ENCODE measurements around the gene NFATC2.

NFATC2 gene

GRCh38 chr20:51412951-51413481 lies 129.5 kb downstream of the NFATC2 start:
- Histone ChIP-seq H3K79me2 (ENCODE audit: control insufficient read depth, insufficient read depth, low read length) (no peaks in the 10 kb centered on the region), H3K79me1 (ENCODE audit: low read length) (no peaks in the 10 kb centered on the region), H3K27ac (ENCODE audit: low read depth, low read length) (no peak overlapping the region), H3K4me1 (ENCODE audit: control insufficient read depth, low read depth, low read length) (peaks cover 5% of the 10 kb centered on the region), H3K23ac (ENCODE audit: low read length) (no peak overlapping the region), H4K5ac (ENCODE audit: low read length) (no peak overlapping the region), H2BK120ac (ENCODE audit: low read depth, low read length) (no peak overlapping the region), H3K18ac (ENCODE audit: low read length) (no peak overlapping the region), H3K4me2 (ENCODE audit: low read length) (no peak overlapping the region), H3K27me3 (ENCODE audit: insufficient read depth, low read length, poor library complexity) (no peaks in the 10 kb centered on the region), H3K4ac (ENCODE audit: low read depth, low read length) (no peak overlapping the region), H3K56ac (ENCODE audit: low read length) (no peak overlapping the region), H3K9ac (ENCODE audit: low read length) (no peak overlapping the region), H3K36me3 (ENCODE audit: control insufficient read depth, insufficient read depth, low read length) (no peaks in the 10 kb centered on the region), H4K8ac (ENCODE audit: low read depth, low read length) (no peak overlapping the region), H2BK15ac (replicated peaks; ENCODE audit: low read depth) (no peak overlapping the region), H2BK5ac (ENCODE audit: low read length) (no peak overlapping the region), H2AK5ac (ENCODE audit: low read length) (no peak overlapping the region), H3K4me3 (ENCODE audit: low read length) (no peak overlapping the region)
- peak; percentile 74 for DNase-seq
- no CpG with 5 or more reads among the region's 15 CpGs for WGBS (ENCODE audit: extremely low coverage, insufficient coverage, low lambda C conversion rate)

DNA sequence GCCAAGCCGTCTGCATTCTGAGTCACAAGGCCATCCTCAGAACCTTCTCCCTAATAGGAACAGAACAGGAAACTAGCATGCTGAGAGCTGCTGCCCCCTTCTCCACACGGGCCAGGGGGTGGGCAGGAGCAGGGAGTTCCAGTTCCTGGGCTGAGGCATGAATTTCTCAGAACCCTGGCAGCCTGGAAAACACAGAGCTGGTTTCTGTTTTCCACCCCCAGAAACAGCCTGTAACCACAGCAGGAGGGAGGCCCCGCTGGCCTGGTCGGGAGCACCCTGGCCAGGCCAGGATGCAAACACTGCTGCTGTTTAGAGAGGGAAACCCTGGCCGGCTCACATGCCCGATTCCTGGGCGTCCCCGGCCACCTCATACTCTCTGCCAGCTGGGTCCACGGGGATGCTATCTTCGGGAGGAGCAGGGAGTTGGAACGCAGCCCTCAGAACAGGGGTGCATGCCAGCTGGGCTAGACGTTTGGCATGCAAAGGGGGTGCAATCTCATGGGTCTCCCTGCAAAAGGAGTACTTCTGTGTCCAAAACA lies 130.1 kb downstream of the NFATC2 start:
- no peak overlapping the region for H3K9ac ChIP-seq (ENCODE audit: low read length)

GRCh38 chr20:51411870-51412269 lies 130.6 kb downstream of the NFATC2 start:
- H3K36me3 ChIP-seq (ENCODE audit: control insufficient read depth, insufficient read depth, low read length) = no peaks in the 10 kb centered on the region
- H3K27me3 ChIP-seq (ENCODE audit: insufficient read depth, low read length, poor library complexity) = no peaks in the 10 kb centered on the region
- no peak overlapping the region for H2AK5ac ChIP-seq (ENCODE audit: low read length)
- no peak overlapping the region for H2BK120ac ChIP-seq (ENCODE audit: low read depth, low read length)
- H3K18ac ChIP-seq (ENCODE audit: low read length) = no peak overlapping the region
- no peak overlapping the region for H3K56ac ChIP-seq (ENCODE audit: low read length)
- no peak overlapping the region for H2BK15ac ChIP-seq (replicated peaks; ENCODE audit: low read depth)
- no peak overlapping the region for H4K5ac ChIP-seq (ENCODE audit: low read length)
- H3K4me1 ChIP-seq (ENCODE audit: control insufficient read depth, low read depth, low read length) = peaks cover 5% of the 10 kb centered on the region
- H3K23ac ChIP-seq (ENCODE audit: low read length) = no peak overlapping the region
- H3K79me1 ChIP-seq (ENCODE audit: low read length) = no peaks in the 10 kb centered on the region
- no CpG with 5 or more reads among the region's 1 CpG for WGBS (ENCODE audit: extremely low coverage, insufficient coverage, low lambda C conversion rate)
- no peak overlapping the region for H3K4me3 ChIP-seq (ENCODE audit: low read length)
- H3K4ac ChIP-seq (ENCODE audit: low read depth, low read length) = no peak overlapping the region
- no peak for DNase-seq
- no peak overlapping the region for H3K9ac ChIP-seq (ENCODE audit: low read length)
- H3K79me2 ChIP-seq (ENCODE audit: control insufficient read depth, insufficient read depth, low read length) = no peaks in the 10 kb centered on the region
- H3K27ac ChIP-seq (ENCODE audit: low read depth, low read length) = no peak overlapping the region
- no peak overlapping the region for H3K4me2 ChIP-seq (ENCODE audit: low read length)
- no peak overlapping the region for H4K8ac ChIP-seq (ENCODE audit: low read depth, low read length)
- no peak overlapping the region for H2BK5ac ChIP-seq (ENCODE audit: low read length)

More for the DNA sequence above, 130.1 kb downstream of the NFATC2 start:
- no peak overlapping the region for H3K23ac ChIP-seq (ENCODE audit: low read length)
- peak overlapping the region; percentile 62 for H3K56ac ChIP-seq (ENCODE audit: low read length)
- H3K4ac ChIP-seq (ENCODE audit: low read depth, low read length) = no peak overlapping the region
- no peak overlapping the region for H3K4me2 ChIP-seq (ENCODE audit: low read length)
- no peaks in the 10 kb centered on the region for H3K79me2 ChIP-seq (ENCODE audit: control insufficient read depth, insufficient read depth, low read length)
- H2AK5ac ChIP-seq (ENCODE audit: low read length) = no peak overlapping the region
- H4K5ac ChIP-seq (ENCODE audit: low read length) = no peak overlapping the region
- peak overlapping the region; percentile 81 for H2BK5ac ChIP-seq (ENCODE audit: low read length)
- H3K4me1 ChIP-seq (ENCODE audit: control insufficient read depth, low read depth, low read length) = peaks cover 5% of the 10 kb centered on the region
- DNase-seq = no peak
- H3K27ac ChIP-seq (ENCODE audit: low read depth, low read length) = no peak overlapping the region
- no peaks in the 10 kb centered on the region for H3K79me1 ChIP-seq (ENCODE audit: low read length)
- no peaks in the 10 kb centered on the region for H3K27me3 ChIP-seq (ENCODE audit: insufficient read depth, low read length, poor library complexity)
- no peak overlapping the region for H4K8ac ChIP-seq (ENCODE audit: low read depth, low read length)
- WGBS (ENCODE audit: extremely low coverage, insufficient coverage, low lambda C conversion rate) = no CpG with 5 or more reads among the region's 12 CpGs
- H2BK15ac ChIP-seq (replicated peaks; ENCODE audit: low read depth) = no peak overlapping the region
- H2BK120ac ChIP-seq (ENCODE audit: low read depth, low read length) = no peak overlapping the region
- no peak overlapping the region for H3K18ac ChIP-seq (ENCODE audit: low read length)
- H3K36me3 ChIP-seq (ENCODE audit: control insufficient read depth, insufficient read depth, low read length) = no peaks in the 10 kb centered on the region
- no peak overlapping the region for H3K4me3 ChIP-seq (ENCODE audit: low read length)

DNA sequence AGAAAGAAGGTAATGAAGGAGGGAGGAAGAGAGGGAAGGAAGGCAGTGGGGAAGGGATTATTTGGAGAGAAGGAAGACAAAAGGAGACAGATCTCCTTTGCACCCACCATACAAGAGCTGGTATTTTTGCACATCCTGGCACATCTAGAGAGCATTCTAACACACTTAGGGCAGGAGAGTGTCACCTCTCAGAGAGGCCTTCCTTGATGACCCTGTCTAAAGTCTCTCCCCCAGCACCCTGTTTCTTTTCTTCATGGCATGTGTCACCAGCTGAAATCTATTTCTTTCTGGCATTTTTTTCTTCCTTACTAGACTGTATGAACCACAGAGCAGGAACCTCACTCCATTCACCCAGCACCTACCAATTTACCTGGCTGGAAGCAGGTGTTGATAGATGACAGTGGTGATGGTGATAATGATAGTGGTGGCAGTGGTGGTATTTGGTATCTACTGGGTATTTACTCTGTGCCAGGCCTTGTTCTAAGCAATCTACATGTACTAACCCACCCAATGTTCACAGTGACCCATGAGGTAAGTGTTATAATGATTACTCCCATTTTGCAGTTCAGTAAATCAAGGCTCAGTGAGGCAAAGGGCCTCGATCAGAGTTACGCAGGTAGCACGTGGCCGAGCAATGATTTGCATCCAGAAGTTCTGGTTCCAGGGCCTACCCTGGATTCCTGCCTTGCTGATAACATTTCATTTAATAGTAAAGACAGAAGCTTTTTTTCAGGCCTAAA lies 131.8 kb downstream of the NFATC2 start:
- H3K4ac ChIP-seq (ENCODE audit: low read depth, low read length) = no peak overlapping the region
- H3K27ac ChIP-seq (ENCODE audit: low read depth, low read length) = no peak overlapping the region
- H3K27me3 ChIP-seq (ENCODE audit: insufficient read depth, low read length, poor library complexity) = no peaks in the 10 kb centered on the region
- H4K5ac ChIP-seq (ENCODE audit: low read length) = no peak overlapping the region
- no peak overlapping the region for H2BK120ac ChIP-seq (ENCODE audit: low read depth, low read length)
- H3K4me2 ChIP-seq (ENCODE audit: low read length) = no peak overlapping the region
- H3K23ac ChIP-seq (ENCODE audit: low read length) = no peak overlapping the region
- H2BK15ac ChIP-seq (replicated peaks; ENCODE audit: low read depth) = no peak overlapping the region
- H3K79me1 ChIP-seq (ENCODE audit: low read length) = no peaks in the 10 kb centered on the region
- no peak overlapping the region for H3K56ac ChIP-seq (ENCODE audit: low read length)
- no CpG with 5 or more reads among the region's 4 CpGs for WGBS (ENCODE audit: extremely low coverage, insufficient coverage, low lambda C conversion rate)
- H2BK5ac ChIP-seq (ENCODE audit: low read length) = no peak overlapping the region
- no peaks in the 10 kb centered on the region for H3K79me2 ChIP-seq (ENCODE audit: control insufficient read depth, insufficient read depth, low read length)
- H3K4me1 ChIP-seq (ENCODE audit: control insufficient read depth, low read depth, low read length) = peaks cover 5% of the 10 kb centered on the region
- no peak overlapping the region for H3K4me3 ChIP-seq (ENCODE audit: low read length)
- no peak for DNase-seq
- no peaks in the 10 kb centered on the region for H3K36me3 ChIP-seq (ENCODE audit: control insufficient read depth, insufficient read depth, low read length)
- no peak overlapping the region for H3K9ac ChIP-seq (ENCODE audit: low read length)
- H3K18ac ChIP-seq (ENCODE audit: low read length) = no peak overlapping the region
- no peak overlapping the region for H4K8ac ChIP-seq (ENCODE audit: low read depth, low read length)
- H2AK5ac ChIP-seq (ENCODE audit: low read length) = no peak overlapping the region

DNA sequence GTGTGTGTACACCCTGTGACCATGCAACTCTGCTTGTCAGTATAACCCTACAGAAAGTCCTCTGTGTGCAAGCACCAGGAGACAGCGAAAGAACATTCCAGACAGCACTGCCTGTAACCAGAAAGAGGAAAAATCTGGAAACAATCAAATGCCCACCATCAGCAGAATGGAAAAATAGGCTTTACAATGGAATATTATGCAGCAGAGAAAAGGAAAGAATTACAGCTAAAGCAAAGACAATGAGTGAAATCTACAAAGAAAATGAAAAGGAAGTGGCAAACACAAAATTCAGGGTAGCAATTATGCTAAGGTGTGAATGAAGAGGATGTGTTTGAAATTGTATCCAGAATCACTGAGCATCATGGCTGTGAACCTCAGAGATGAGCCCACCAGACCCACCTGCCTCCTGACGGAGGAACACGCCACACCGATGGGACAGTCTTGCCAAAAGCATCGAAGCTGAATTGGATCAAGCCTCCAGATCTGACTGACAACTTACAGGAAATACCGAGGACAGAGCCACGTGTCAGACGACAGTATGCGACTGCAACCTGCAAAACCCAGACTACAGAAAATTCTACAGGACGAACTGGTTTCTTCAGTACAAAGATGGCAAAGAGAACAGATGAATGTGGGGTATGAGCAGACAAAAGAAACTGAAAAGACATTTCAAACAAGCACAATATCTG lies 133.2 kb downstream of the NFATC2 start:
- H3K18ac ChIP-seq (ENCODE audit: low read length) = no peak overlapping the region
- H2BK5ac ChIP-seq (ENCODE audit: low read length) = no peak overlapping the region
- no peak overlapping the region for H3K9ac ChIP-seq (ENCODE audit: low read length)
- H3K36me3 ChIP-seq (ENCODE audit: control insufficient read depth, insufficient read depth, low read length) = no peaks in the 10 kb centered on the region
- H2AK5ac ChIP-seq (ENCODE audit: low read length) = no peak overlapping the region
- peaks cover 5% of the 10 kb centered on the region for H3K4me1 ChIP-seq (ENCODE audit: control insufficient read depth, low read depth, low read length)
- no peak overlapping the region for H3K4ac ChIP-seq (ENCODE audit: low read depth, low read length)
- no peak overlapping the region for H4K5ac ChIP-seq (ENCODE audit: low read length)
- H2BK120ac ChIP-seq (ENCODE audit: low read depth, low read length) = no peak overlapping the region
- H3K27me3 ChIP-seq (ENCODE audit: insufficient read depth, low read length, poor library complexity) = no peaks in the 10 kb centered on the region
- no peak overlapping the region for H2BK15ac ChIP-seq (replicated peaks; ENCODE audit: low read depth)
- no peak overlapping the region for H3K27ac ChIP-seq (ENCODE audit: low read depth, low read length)
- H4K8ac ChIP-seq (ENCODE audit: low read depth, low read length) = no peak overlapping the region
- DNase-seq = no peak
- H3K4me2 ChIP-seq (ENCODE audit: low read length) = no peak overlapping the region
- H3K79me1 ChIP-seq (ENCODE audit: low read length) = no peaks in the 10 kb centered on the region
- H3K56ac ChIP-seq (ENCODE audit: low read length) = no peak overlapping the region
- no CpG with 5 or more reads among the region's 10 CpGs for WGBS (ENCODE audit: extremely low coverage, insufficient coverage, low lambda C conversion rate)
- H3K23ac ChIP-seq (ENCODE audit: low read length) = no peak overlapping the region
- H3K79me2 ChIP-seq (ENCODE audit: control insufficient read depth, insufficient read depth, low read length) = no peaks in the 10 kb centered on the region
- H3K4me3 ChIP-seq (ENCODE audit: low read length) = no peak overlapping the region
